K562 (cell line): ENCODE measurements around the gene AK5. TPM values are rescaled to one million over a fixed set of nuclear protein-coding genes. Genes with fewer than 3 reads are reported as not detected.

Experiments used
- ATAC-seq: fragments of 200-7000 bp; cut with Tn5 transposase; 3 replicates; pipeline ENCODE4 v1.9.1; 2020; ENCODE audit warnings: moderate library complexity
- BruUV-seq: library from RNA; stranded (reverse); fragments of 400-500 nt; replicated peaks from 2 replicates; lab custom pipeline; 2021; lab: Mats Ljungman, UMichigan
- CTCF ChIA-PET: fragments of 300-600 bp; formaldehyde crosslinking; extraction: SDS; loops from one replicate; lab custom pipeline; 2021; ENCODE audit warnings: low intra/inter-chr PET ratio; lab: Yijun Ruan, JAX
- POLR2A ChIA-PET: fragments of 300-600, 350-650 bp; sonication (Branson Sonifier 250); formaldehyde crosslinking; extraction: SDS; loops from one replicate; lab custom pipeline; 2021; ENCODE audit warnings: antibody characterized with exemption, inconsistent platforms; lab: Yijun Ruan, JAX
- DNase-seq, 4 experiments: peaks; one replicate each; pipeline versions ENCODE4 v3.0.0 to v3.0.0-alpha.2; 2011 to 2018; ENCODE audit warnings: low spot score in 3 of 4, mixed read lengths in 3 of 4; ENCODE audit errors: extremely low read depth in 1 of 4
- FAIRE-seq: peaks from 2 replicates; lab custom pipeline; 2011; peaks lifted over from hg19 to GRCh38; lab: Jason Lieb, UNC
- H2AFZ ChIP-seq: 2 replicates; pipeline ENCODE4 v1.6.0; 2011; ENCODE audit warnings: low read depth, low read length, control low read depth, inconsistent platforms
- H3K27ac ChIP-seq: fragments of 200-600 bp; 3 replicates; pipeline ENCODE4 v1.8.0; 2011; ENCODE audit warnings: low read depth, mild to moderate bottlenecking, control low read depth, inconsistent platforms, low read length, moderate library complexity, mixed read lengths; ENCODE audit errors: extremely low read depth
- H3K27me3 ChIP-seq, 2 experiments: fragments of 300-600 bp in 1 of 2; 2 replicates in 1 of 2; 3 replicates in 1 of 2; pipeline versions ENCODE4 v1.6.0 to v1.8.0; 2011; ENCODE audit warnings: inconsistent platforms in 2 of 2, low read length in 2 of 2, mild to moderate bottlenecking in 1 of 2, mixed read lengths in 1 of 2, moderate library complexity in 1 of 2; ENCODE audit not compliant: control insufficient read depth in 2 of 2, insufficient read depth in 2 of 2
- H3K36me3 ChIP-seq: fragments of 300-600 bp; 3 replicates; pipeline ENCODE4 v1.8.0; 2011; ENCODE audit warnings: mild to moderate bottlenecking, low read length, inconsistent platforms; ENCODE audit not compliant: control insufficient read depth, insufficient read depth
- H3K4me1 ChIP-seq, 2 experiments: fragments of 200-600 bp in 1 of 2; replicated peaks in 1 of 2; 2 replicates in 1 of 2; 3 replicates in 1 of 2; pipeline versions ENCODE4 v1.5.1 to v1.8.0; 2011; ENCODE audit warnings: inconsistent platforms in 2 of 2, low read length in 2 of 2, mild to moderate bottlenecking in 1 of 2, mixed read lengths in 1 of 2, moderate library complexity in 1 of 2; ENCODE audit not compliant: control insufficient read depth in 2 of 2, insufficient read depth in 2 of 2
- H3K4me2 ChIP-seq: 2 replicates; pipeline ENCODE4 v1.6.1; 2011; ENCODE audit warnings: low read length, control low read depth, inconsistent platforms, mixed read lengths; ENCODE audit not compliant: insufficient read depth
- H3K4me3 ChIP-seq: fragments of 200-600 bp; sonication (generic), shearing (Covaris generic); 2 replicates; pipeline ENCODE4 v1.5.1; 2016; ENCODE audit warnings: control low read depth, inconsistent platforms
- H3K79me2 ChIP-seq: fragments of 200-600 bp; 3 replicates; pipeline ENCODE4 v1.8.0; 2011; ENCODE audit warnings: low read length, inconsistent platforms; ENCODE audit not compliant: control insufficient read depth, insufficient read depth
- H3K9ac ChIP-seq, 2 experiments: 2 replicates each; pipeline versions ENCODE4 v1.6.0 to v1.6.1; 2011; ENCODE audit warnings: low read depth in 2 of 2, low read length in 2 of 2, control low read depth in 1 of 2, inconsistent platforms in 1 of 2, mild to moderate bottlenecking in 1 of 2, mixed read lengths in 1 of 2; ENCODE audit not compliant: insufficient read depth in 1 of 2
- H3K9me1 ChIP-seq: one replicate; pipeline ENCODE4 v1.6.0; 2011; ENCODE audit warnings: inconsistent platforms, mild to moderate bottlenecking, low read length, moderate library complexity; ENCODE audit not compliant: control insufficient read depth, insufficient read depth
- H3K9me3 ChIP-seq: replicated peaks from 2 replicates; pipeline ENCODE4 v1.5.1; 2011; ENCODE audit warnings: low read depth, low read length, inconsistent platforms; ENCODE audit not compliant: control insufficient read depth, insufficient read depth
- H4K20me1 ChIP-seq: replicated peaks from 2 replicates; pipeline ENCODE4 v1.6.1; 2011; ENCODE audit warnings: low read length, inconsistent platforms, mixed read lengths; ENCODE audit not compliant: control insufficient read depth, insufficient read depth
- BRCA1 ChIP-seq, 2 experiments: fragments of 450-650 bp in 1 of 2; sonication (generic) in 1 of 2; formaldehyde crosslinking in 1 of 2; IDR thresholded peaks; 2 replicates each; pipeline versions ENCODE4 v1.5.0 to v1.6.1; 2017 to 2020; ENCODE audit warnings: mild to moderate bottlenecking in 1 of 2, missing genetic modification reagents in 1 of 2
- FOSL1 ChIP-seq: fragments of 200-800 bp; sonication (Bioruptor generic); conservative IDR thresholded peaks from 2 replicates; pipeline ENCODE4 v1.6.1; 2016; ENCODE audit warnings: missing genetic modification characterization, missing compliant biosample characterization
- KLF13 ChIP-seq: fragments of 450-650 bp; IDR thresholded peaks from 2 replicates; pipeline ENCODE4 v1.6.1; 2016; ENCODE audit warnings: missing genetic modification characterization, low read depth, mild to moderate bottlenecking, missing compliant biosample characterization, moderate library complexity, borderline replicate concordance
- MAFG ChIP-seq: fragments of 450-650 bp; conservative IDR thresholded peaks from 2 replicates; pipeline ENCODE4 v1.6.1; 2016; ENCODE audit warnings: missing genetic modification characterization, missing compliant biosample characterization
- MEF2A ChIP-seq: IDR thresholded peaks from 2 replicates; pipeline ENCODE4 v1.6.1; 2011; ENCODE audit warnings: low read depth, mild to moderate bottlenecking, low read length, moderate library complexity; ENCODE audit not compliant: control insufficient read depth
- MTA2 ChIP-seq: fragments of 450-650 bp; IDR thresholded peaks from 2 replicates; pipeline ENCODE4 v1.6.1; 2016; ENCODE audit warnings: low read depth
- POLR2B ChIP-seq: fragments of 450-650 bp; IDR thresholded peaks from 2 replicates; pipeline ENCODE4 v1.6.1; 2018; ENCODE audit warnings: low read depth; ENCODE audit not compliant: partially characterized antibody
- RAD51 ChIP-seq: fragments of 450-650 bp; IDR thresholded peaks from 2 replicates; pipeline ENCODE4 v1.7.1; 2016; ENCODE audit warnings: low read depth, mild to moderate bottlenecking, borderline replicate concordance
- RCOR1 ChIP-seq, 2 experiments: IDR thresholded peaks; 2 replicates each; pipeline ENCODE4 v1.6.1; 2012; ENCODE audit warnings: low read depth in 2 of 2, low read length in 2 of 2, borderline replicate concordance in 1 of 2, improper control_type of control experiment in 1 of 2
- SNIP1 ChIP-seq: fragments of 450-650 bp; IDR thresholded peaks from 2 replicates; pipeline ENCODE4 v1.7.1; 2017; ENCODE audit warnings: low read depth, mild to moderate bottlenecking
- TSC22D4 ChIP-seq: fragments of 450-650 bp; IDR thresholded peaks from 2 replicates; pipeline ENCODE4 v1.6.1; 2016; ENCODE audit warnings: missing genetic modification characterization, missing biosample characterization, control low read depth
- WHSC1 ChIP-seq: IDR thresholded peaks from one replicate; pipeline ENCODE4 v1.6.1; 2012; ENCODE audit warnings: low read length, control low read depth, inconsistent platforms
- ZNF121 ChIP-seq: sonication (generic); formaldehyde crosslinking; conservative IDR thresholded peaks from 2 replicates; pipeline ENCODE4 v1.8.0; 2022; ENCODE audit warnings: missing genetic modification reagents
- ZNF232 ChIP-seq: sonication (generic); formaldehyde crosslinking; IDR thresholded peaks from 2 replicates; pipeline ENCODE4 v1.8.0; 2022; ENCODE audit warnings: mild to moderate bottlenecking, missing genetic modification reagents
- WGBS: fragments of 100-300 bp; shearing (Covaris generic); methylation state at CpG from one replicate; pipeline ENCODE4 v1.1.6; 2016; ENCODE audit warnings: low coverage, mixed read lengths; ENCODE audit not compliant: insufficient coverage; ENCODE audit errors: missing lambda C conversion rate; 5-methylcytosine and 5-hydroxymethylcytosine counted together
- in situ Hi-C: fragments of 300-500 bp; cut with MboI; formaldehyde crosslinking; loops from 4 replicates; pipeline ENCODE4 v1.15.0; 2018; ENCODE audit warnings: inconsistent platforms, mixed read lengths
- intact Hi-C: fragments of 100-400 bp; cut with micrococcal nuclease; formaldehyde crosslinking; loops from 2 replicates; pipeline ENCODE4 v1.14.2; 2022
- polyA plus RNA-seq, 8 experiments: library from polyadenylated mRNA; depleted of rRNA in 4 of 8; stranded (reverse) in 5 of 8; unstranded in 3 of 8; fragments of >200 nt; fragmentation: Nextera tagmentation in 2 of 8; fragmentation: Illumina TruSeq in 1 of 8; extraction: Ambion mirVana in 2 of 8; extraction: Trizol in 1 of 8; gene quantifications; 2 replicates each; pipeline versions ENCODE4 v1.2.1 to v1.2.3, GENCODE V29; 2011 to 2014; ENCODE audit warnings: inconsistent platforms in 1 of 8, missing spikeins in 1 of 8
- total RNA-seq, 7 experiments: library from RNA; depleted of rRNA in 6 of 7; stranded (reverse); fragments of >200 nt in 6 of 7; fragmentation: Illumina TruSeq in 2 of 7; extraction: Trizol in 2 of 7; gene quantifications; 2 replicates each; pipeline versions ENCODE4 v1.2.1 to v1.2.3, GENCODE V29; 2011 to 2021; ENCODE audit warnings: low replicate concordance in 1 of 7

The AK5 gene
- total and polyA plus RNA-seq, 9 of the 15 experiments (the other 6 are each of a cell fraction or from before 2014, with no cell fraction given), result 0.06 TPM; not detected in 8

DNA sequence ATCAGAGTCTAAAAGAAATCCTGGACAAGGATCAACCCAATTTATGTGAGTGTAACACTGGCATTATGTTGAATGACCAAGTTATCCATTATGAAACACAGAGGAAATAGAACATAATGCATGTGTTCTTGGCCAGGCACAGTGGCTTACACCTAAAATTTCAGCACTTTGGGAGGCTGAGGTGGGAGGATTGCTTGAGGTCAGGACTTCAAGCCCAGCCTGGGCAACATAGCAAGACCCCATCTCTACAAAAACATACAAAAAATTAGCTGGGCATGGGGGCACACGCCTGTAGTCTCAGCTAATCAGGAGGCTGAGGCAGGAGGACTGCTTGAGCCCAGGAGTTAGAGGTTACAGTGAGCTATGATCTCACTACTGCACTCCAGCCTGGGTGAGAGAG lies 270.8 kb downstream of the AK5 start:
- no peak overlapping the region for H3K4me2 ChIP-seq
- no peaks in the 10 kb centered on the region for H3K9me1 ChIP-seq
- ATAC-seq (no peak), DNase-seq (no peak), FAIRE-seq (no peak)
- no peaks in the 10 kb centered on the region for H3K27me3 ChIP-seq
- intact Hi-C loops (no loop called here), in situ Hi-C loops (no loop called here)
- BruUV-seq, result no TSS peak
- ChIA-PET CTCF (no interaction called here), POLR2A (no interaction called here)
- 0 out of 5 replicates have a peak, but pooled peaks cover 0 to 5% of the 10 kb centered on the region in 2 experiments for H3K4me1 ChIP-seq
- no peak overlapping the region for H2AFZ ChIP-seq
- no peaks in the 10 kb centered on the region for H3K79me2 ChIP-seq
- H3K27ac ChIP-seq, result no peak overlapping the region
- no peaks in the 10 kb centered on the region for H4K20me1 ChIP-seq
- H3K9ac ChIP-seq, result no peak overlapping the region
- H3K9me3 ChIP-seq, result no peaks in the 10 kb centered on the region
- no peaks in the 10 kb centered on the region for H3K36me3 ChIP-seq
- H3K4me3 ChIP-seq, result no peak overlapping the region
- 0% methylated on average over 1 of the region's 1 CpG for WGBS
- TF ChIP-seq SNIP1 (no peak), ZNF121 (CRISPR knock-in tag) (peak; percentile 92)

DNA sequence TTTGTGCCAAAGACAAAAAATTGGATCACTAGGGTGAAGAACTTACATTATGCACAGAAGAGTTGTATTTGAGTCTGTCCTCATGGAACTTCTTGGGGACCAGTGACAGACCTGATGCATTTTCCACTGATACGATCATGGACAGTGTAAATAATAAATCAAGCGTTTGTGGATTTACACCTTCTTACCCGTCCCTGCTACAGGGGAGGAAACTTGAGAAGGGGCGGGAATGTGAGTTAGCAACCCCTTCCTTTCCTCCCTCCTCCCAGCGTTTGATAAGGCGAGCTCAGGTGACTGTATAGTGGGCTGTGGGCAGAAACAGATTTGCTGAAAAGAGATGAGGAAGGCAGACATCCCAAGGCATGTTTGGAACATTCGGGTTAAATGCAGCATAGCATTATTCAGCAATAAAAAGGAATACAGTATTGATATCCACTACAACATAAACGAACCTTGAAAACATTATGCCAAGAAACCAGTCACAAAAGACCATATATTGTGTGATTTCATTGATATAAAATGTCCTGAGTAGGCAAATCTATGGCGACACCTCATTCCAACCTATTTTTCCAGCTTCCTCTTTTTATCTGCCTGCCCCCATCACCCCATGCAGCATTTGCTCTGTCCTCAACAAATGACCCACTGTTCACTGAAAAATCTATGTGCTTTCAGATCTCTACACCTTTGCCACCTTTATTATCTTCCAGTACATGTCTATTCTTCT lies 271.9 kb downstream of the AK5 start:
- peak in 1 of 4 experiments; percentile 15 for DNase-seq
- ATAC-seq, result peak; percentile 29; the same call in 2 of the 3 replicates
- Histone ChIP-seq H3K9me3 (no peaks in the 10 kb centered on the region), H3K4me3 (no peak overlapping the region), H3K9ac (no peak overlapping the region), H2AFZ (no peak overlapping the region; the same call in 1 of the 2 replicates), H3K9me1 (no peaks in the 10 kb centered on the region), H3K4me2 (peak overlapping the region; percentile 5; the same call in 1 of the 2 replicates), H3K27ac (no peak overlapping the region), H3K36me3 (no peaks in the 10 kb centered on the region), H3K27me3 (no peaks in the 10 kb centered on the region), H3K79me2 (no peaks in the 10 kb centered on the region), H3K4me1 (0 out of 5 replicates have a peak, but pooled peaks cover 0 to 5% of the 10 kb centered on the region in 2 experiments), H4K20me1 (no peaks in the 10 kb centered on the region)
- no TSS peak for BruUV-seq
- 6% methylated on average over 8 of the region's 9 CpGs for WGBS
- CTCF ChIA-PET, result no interaction called here
- intact Hi-C loops, result no loop called here
- no peak for FAIRE-seq
- in situ Hi-C loops, result no loop called here
- POLR2A ChIA-PET, result no interaction called here
- TF ChIP-seq ZNF232, result no peak
- TF ChIP-seq TSC22D4 (tag), result no peak
- TF ChIP-seq MAFG (tag), result peak; percentile 24; the same call in 1 of the 2 replicates
- TF ChIP-seq RAD51, result no peak
- TF ChIP-seq BRCA1 (IDR thresholded peaks at IDR 0.05), result no peak
- no peak for TF ChIP-seq BRCA1 (CRISPR knock-in tag; IDR thresholded peaks at IDR 0.05)
- no peak for TF ChIP-seq MTA2
- no peak for TF ChIP-seq POLR2B
- no peak for TF ChIP-seq FOSL1 (tag)
- TF ChIP-seq KLF13 (tag), result no peak
- no peak for TF ChIP-seq WHSC1
- peak in 1 of 2 experiments; percentile 49; a peak in 1 of 4 replicates for TF ChIP-seq RCOR1 (IDR thresholded peaks at IDR 0.05; ENCODE audit: borderline replicate concordance in 1 of 2, low read depth in 2 of 2, low read length in 2 of 2)
- no peak for TF ChIP-seq MEF2A
